ENCODE measurements around the gene CCDC74A. TPM values are rescaled to one million over a fixed set of nuclear protein-coding genes. Genes with fewer than 3 reads are reported as not detected.
"Not testable (repeated sequence)": the region's sequence is repeated elsewhere in the genome, so short reads cannot be mapped to it uniquely, and the experiment has no call there.

Gene CCDC74A
- total RNA-seq, 1 donor from 2014 or later: 11.5 TPM

- no peak for DNase-seq (ENCODE audit: low spot score)
Measured at GRCh38 chr2:131556998-131557397, 29.3 kb downstream of the CCDC74A start.

- DNase-seq (ENCODE audit: low spot score): no peak
Measured at GRCh38 chr2:131557558-131558321, 30.1 kb downstream of the CCDC74A start.

DNA sequence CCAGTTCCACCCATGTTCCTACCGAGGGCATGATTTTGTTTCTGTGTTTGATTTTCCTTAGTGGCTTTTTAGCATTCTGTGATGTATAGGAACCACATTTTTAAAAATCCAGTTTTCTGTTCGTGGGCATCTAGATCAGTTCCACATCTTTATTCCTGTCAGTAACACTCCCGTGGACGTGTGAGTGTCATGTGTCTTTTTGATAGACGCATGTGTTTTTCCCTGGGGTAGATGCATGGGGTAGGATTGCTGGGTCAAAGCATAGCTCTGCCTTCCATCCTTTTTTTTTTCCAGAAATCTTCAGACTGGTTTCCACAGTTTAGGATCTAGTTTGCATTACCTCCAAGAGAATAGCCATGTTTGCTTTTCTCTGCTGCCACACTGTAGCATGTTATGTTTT is 38.7 kb downstream of the CCDC74A start:
- no peak for DNase-seq (ENCODE audit: low spot score)

- DNase-seq (ENCODE audit: low spot score): no peak
Measured at GRCh38 chr2:131567891-131568290, 40.2 kb downstream of the CCDC74A start.

DNA sequence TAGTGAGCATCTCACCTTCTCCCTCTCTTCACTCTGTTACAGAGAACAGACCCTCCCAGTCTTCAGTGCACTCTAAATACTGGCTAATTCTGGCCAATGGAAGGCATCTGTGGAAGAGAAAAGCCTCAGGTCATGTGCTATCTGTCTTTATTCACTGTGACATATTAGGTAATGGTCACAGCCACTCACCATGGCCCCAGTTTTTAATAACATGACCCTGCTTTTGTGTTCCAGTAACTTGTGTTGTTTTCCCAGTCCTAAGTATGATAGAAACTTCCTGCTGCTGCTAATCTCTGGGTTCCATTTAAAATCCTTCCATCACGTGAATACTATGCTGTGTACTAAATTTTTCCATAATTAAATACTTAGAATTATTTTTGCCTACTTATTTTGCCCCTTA is 40.7 kb downstream of the CCDC74A start:
- DNase-seq (ENCODE audit: low spot score): not testable (repeated sequence)

DNA sequence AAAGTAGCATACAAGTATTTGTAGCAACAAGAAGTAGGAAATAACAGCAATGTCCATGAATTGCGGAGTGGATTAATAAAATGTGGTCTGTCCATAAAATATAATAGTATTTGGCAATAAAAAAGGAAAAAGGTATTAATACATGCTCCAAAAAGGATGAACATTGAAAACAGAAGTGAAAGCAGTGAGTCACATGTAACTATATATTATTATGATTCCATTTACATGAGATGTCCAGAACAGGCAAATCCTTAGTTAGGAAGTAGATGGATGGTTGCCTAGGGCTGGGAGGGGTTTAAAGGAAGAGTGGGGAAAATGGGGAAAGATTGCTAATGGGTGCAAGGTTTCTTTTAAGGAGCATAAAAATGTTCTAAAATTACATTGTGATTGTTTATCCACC is 44.5 kb downstream of the CCDC74A start:
- DNase-seq (ENCODE audit: low spot score): no peak

DNA sequence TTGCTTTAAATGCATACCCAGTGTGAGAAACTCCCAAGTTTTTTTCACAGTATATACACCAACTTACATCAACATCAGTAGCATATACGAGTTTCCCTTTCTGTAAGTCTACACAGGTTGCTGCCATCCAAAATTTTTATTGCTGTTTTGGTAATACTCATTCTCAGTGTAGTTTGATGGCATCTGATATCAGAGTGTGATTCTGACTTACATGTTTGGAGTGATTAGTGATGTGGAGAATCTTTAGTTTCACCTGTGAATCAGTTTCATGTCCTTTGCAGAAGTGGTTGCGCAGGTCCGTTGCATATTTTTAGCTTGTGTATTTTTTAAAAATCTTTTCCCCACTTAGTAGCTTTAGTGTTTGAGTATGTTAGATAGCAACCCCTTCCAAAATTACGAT is 50.1 kb downstream of the CCDC74A start:
- no peak for DNase-seq (ENCODE audit: low spot score)

- DNase-seq (ENCODE audit: low spot score): no peak
Measured at GRCh38 chr2:131580187-131580586, 52.5 kb downstream of the CCDC74A start.

Other genes starting within 250 kb of the CCDC74A start
- 1.8 TPM for gene RAB6D, start 163.7 kb upstream of the CCDC74A start, total RNA-seq
- not detected for gene TUBA3D, start 51.8 kb upstream of the CCDC74A start, total RNA-seq
- gene MZT2A, start 35.5 kb upstream of the CCDC74A start, total RNA-seq: 80.0 TPM